ENCODE results near the gene PLXNA4. TPM values are rescaled to one million over a fixed set of nuclear protein-coding genes. Genes with fewer than 3 reads are reported as not detected.

Gene PLXNA4, protein sequence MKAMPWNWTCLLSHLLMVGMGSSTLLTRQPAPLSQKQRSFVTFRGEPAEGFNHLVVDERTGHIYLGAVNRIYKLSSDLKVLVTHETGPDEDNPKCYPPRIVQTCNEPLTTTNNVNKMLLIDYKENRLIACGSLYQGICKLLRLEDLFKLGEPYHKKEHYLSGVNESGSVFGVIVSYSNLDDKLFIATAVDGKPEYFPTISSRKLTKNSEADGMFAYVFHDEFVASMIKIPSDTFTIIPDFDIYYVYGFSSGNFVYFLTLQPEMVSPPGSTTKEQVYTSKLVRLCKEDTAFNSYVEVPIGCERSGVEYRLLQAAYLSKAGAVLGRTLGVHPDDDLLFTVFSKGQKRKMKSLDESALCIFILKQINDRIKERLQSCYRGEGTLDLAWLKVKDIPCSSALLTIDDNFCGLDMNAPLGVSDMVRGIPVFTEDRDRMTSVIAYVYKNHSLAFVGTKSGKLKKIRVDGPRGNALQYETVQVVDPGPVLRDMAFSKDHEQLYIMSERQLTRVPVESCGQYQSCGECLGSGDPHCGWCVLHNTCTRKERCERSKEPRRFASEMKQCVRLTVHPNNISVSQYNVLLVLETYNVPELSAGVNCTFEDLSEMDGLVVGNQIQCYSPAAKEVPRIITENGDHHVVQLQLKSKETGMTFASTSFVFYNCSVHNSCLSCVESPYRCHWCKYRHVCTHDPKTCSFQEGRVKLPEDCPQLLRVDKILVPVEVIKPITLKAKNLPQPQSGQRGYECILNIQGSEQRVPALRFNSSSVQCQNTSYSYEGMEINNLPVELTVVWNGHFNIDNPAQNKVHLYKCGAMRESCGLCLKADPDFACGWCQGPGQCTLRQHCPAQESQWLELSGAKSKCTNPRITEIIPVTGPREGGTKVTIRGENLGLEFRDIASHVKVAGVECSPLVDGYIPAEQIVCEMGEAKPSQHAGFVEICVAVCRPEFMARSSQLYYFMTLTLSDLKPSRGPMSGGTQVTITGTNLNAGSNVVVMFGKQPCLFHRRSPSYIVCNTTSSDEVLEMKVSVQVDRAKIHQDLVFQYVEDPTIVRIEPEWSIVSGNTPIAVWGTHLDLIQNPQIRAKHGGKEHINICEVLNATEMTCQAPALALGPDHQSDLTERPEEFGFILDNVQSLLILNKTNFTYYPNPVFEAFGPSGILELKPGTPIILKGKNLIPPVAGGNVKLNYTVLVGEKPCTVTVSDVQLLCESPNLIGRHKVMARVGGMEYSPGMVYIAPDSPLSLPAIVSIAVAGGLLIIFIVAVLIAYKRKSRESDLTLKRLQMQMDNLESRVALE (N-terminal part only)
- total RNA-seq: 2.1 TPM

DNA sequence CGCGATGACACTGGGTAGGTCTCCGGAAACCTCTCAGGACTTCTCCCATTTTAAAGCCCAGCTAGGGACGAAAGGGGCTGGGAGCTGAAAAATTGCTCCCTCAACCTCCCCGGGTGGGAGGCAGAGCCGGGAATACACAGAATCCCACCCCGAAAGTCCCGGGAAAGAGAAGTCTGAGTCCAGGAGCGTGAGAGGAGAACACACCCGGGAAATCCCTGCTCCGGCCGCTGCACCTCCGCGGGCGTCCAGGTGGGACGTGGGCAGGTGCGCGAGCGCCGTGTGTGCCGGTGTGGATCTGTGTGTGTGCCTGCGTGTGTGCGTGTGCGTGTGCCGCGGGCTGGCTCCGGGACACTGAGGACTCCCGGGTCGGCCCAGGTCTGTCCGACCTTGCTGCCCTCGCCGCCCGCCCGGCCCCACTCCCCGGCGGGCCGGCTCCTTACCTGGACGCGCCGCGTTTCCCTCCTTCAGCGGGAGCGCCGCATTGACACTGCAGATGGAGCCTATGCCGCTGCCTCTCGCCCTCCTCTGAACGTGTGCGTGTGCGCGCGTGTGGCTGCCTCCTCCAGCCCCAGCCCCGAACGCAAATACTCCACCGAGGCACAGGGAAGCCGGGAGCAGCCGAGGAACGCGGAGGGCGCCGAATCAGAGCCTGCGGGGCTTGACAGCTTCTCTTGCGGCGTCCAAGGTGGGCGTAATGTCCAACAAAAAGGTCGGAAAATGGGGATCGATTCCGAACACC, at the start of gene PLXNA4:
Gene PLXNA4 (minus strand): TSS at position 489 of the 739 bp plus-strand sequence. CDS start 67,777 bp downstream, outside the sequence.
- H3K27me3 ChIP-seq (ENCODE audit: control insufficient read depth in 3 of 3, insufficient read depth in 3 of 3, low read length in 3 of 3): peaks cover 50 to 55% (median 55%) of the 10 kb centered on the region in 3 donors
- peak within 1 kb of the TSS; percentile 45 to 72 (median 59) for H3K9ac ChIP-seq (ENCODE audit: low read depth in 1 of 3, low read length in 3 of 3)
- peak within 1 kb of the TSS; percentile 48 to 71 (median 70) for H3K4me3 ChIP-seq (ENCODE audit: low read length in 3 of 3)
- H3K27ac ChIP-seq (ENCODE audit: low read depth, low read length): no peak within 1 kb of the TSS
- no peaks in the 10 kb centered on the region for H3K36me3 ChIP-seq (ENCODE audit: control insufficient read depth in 3 of 3, insufficient read depth in 3 of 3, low read length in 3 of 3)
- no peaks in the 10 kb centered on the region for H3K9me3 ChIP-seq (ENCODE audit: control insufficient read depth in 3 of 3, low read length in 3 of 3)
- peaks cover 13 to 28% (median 18%) of the 10 kb centered on the region in 3 donors for H3K4me1 ChIP-seq (ENCODE audit: control insufficient read depth in 3 of 3, insufficient read depth in 3 of 3, low read length in 3 of 3)

DNA sequence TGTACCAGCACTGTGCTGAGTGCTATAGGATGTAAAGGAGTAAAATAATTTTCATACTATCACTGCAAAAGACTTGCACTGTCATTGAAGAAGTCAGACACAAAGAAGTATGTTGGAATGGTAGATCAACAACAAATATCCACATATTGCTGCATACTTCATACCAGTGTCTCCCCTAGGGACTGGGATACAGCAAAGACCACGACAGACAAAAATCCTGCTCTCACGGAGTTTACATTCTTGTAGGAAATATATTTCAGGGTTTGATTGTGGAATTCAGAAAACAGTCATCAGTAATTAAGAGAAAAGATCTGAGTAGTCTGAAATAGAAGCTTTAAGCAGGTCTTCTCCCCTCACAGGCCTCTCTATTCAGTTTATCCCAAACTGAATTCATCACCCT, 49.4 kb upstream of the PLXNA4 start:
- no peak overlapping the region for H3K9ac ChIP-seq (ENCODE audit: low read depth in 1 of 3, low read length in 3 of 3)
- H3K4me3 ChIP-seq (ENCODE audit: low read length in 3 of 3): no peak overlapping the region
- no peaks in the 10 kb centered on the region for H3K36me3 ChIP-seq (ENCODE audit: control insufficient read depth in 3 of 3, insufficient read depth in 3 of 3, low read length in 3 of 3)
- no peaks in the 10 kb centered on the region for H3K4me1 ChIP-seq (ENCODE audit: control insufficient read depth in 3 of 3, insufficient read depth in 3 of 3, low read length in 3 of 3)
- H3K9me3 ChIP-seq (ENCODE audit: control insufficient read depth in 3 of 3, low read length in 3 of 3): no peaks in the 10 kb centered on the region
- no peak overlapping the region for H3K27ac ChIP-seq (ENCODE audit: low read depth, low read length)
- H3K27me3 ChIP-seq (ENCODE audit: control insufficient read depth in 3 of 3, insufficient read depth in 3 of 3, low read length in 3 of 3): no peaks in the 10 kb centered on the region

DNA sequence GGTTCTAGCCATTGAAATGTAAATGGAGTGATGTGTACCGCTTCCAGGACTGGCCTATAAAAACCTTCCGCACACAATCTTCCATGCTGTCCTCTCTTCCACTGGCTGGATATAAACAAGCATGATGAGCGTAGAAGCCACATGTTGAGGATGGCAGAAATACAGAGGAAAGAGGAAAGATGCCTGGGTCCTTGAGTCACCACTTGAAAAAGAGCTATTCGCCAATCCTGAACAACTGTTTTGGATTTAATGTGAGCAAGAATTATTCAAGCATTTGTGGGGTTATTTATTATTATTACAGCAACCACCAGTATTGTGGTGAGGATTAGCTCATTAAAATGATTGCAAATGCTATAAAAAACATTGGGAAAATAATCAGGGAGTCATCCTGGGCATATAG, 45.8 kb upstream of the PLXNA4 start:
- H3K27me3 ChIP-seq (ENCODE audit: control insufficient read depth in 3 of 3, insufficient read depth in 3 of 3, low read length in 3 of 3): no peaks in the 10 kb centered on the region
- H3K27ac ChIP-seq (ENCODE audit: low read depth, low read length): no peak overlapping the region
- H3K36me3 ChIP-seq (ENCODE audit: control insufficient read depth in 3 of 3, insufficient read depth in 3 of 3, low read length in 3 of 3): no peaks in the 10 kb centered on the region
- H3K9me3 ChIP-seq (ENCODE audit: control insufficient read depth in 3 of 3, low read length in 3 of 3): no peaks in the 10 kb centered on the region
- H3K9ac ChIP-seq (ENCODE audit: low read depth in 1 of 3, low read length in 3 of 3): no peak overlapping the region
- H3K4me1 ChIP-seq (ENCODE audit: control insufficient read depth in 3 of 3, insufficient read depth in 3 of 3, low read length in 3 of 3): no peaks in the 10 kb centered on the region
- no peak overlapping the region for H3K4me3 ChIP-seq (ENCODE audit: low read length in 3 of 3)

DNA sequence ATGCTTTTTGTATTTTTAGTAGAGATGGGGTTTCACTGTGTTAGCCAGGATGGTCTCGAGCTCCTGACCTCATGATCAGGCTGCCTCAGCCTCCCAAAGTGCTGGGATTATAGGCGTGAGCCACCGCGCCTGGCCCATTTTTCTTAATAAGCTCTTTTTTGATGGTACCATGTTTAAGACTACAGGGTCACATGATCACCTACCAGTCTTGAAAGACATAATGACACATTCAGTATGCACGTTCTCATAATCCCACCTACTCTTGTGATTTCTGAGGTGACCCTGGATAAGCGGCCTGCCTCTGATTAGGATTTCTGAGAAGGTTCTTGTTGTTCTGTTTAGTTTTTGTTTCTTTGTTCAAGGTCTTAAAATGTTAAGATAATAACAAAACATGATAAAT, 43.7 kb upstream of the PLXNA4 start:
- Histone ChIP-seq H3K27ac (ENCODE audit: low read depth, low read length) (no peak overlapping the region), H3K36me3 (ENCODE audit: control insufficient read depth in 3 of 3, insufficient read depth in 3 of 3, low read length in 3 of 3) (no peaks in the 10 kb centered on the region), H3K9ac (ENCODE audit: low read depth in 1 of 3, low read length in 3 of 3) (no peak overlapping the region), H3K9me3 (ENCODE audit: control insufficient read depth in 3 of 3, low read length in 3 of 3) (no peaks in the 10 kb centered on the region), H3K4me3 (ENCODE audit: low read length in 3 of 3) (no peak overlapping the region), H3K27me3 (ENCODE audit: control insufficient read depth in 3 of 3, insufficient read depth in 3 of 3, low read length in 3 of 3) (peaks cover 2 to 10% (median 5%) of the 10 kb centered on the region in 3 donors), H3K4me1 (ENCODE audit: control insufficient read depth in 3 of 3, insufficient read depth in 3 of 3, low read length in 3 of 3) (peaks cover 0 to 4% (median 0%) of the 10 kb centered on the region in 3 donors)

DNA sequence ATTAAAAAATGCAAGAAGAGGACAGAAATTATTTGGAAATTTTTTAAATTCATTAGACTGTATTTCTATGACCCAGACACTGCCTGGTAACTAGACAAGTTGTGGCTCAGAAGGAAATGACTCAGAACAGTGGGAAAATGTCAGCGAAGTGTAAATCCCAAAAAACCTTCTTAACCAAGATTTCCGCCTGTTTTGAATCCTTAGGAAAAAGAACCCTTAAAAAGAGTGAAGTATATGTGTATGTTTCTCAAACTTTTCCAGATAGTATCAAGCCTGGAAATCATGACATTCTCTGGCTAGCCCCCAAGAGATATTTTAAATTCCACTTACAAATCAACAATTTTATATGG, 42.7 kb upstream of the PLXNA4 start:
- H3K27me3 ChIP-seq (ENCODE audit: control insufficient read depth in 3 of 3, insufficient read depth in 3 of 3, low read length in 3 of 3): peaks cover 6 to 13% (median 10%) of the 10 kb centered on the region in 3 donors
- no peak overlapping the region for H3K4me3 ChIP-seq (ENCODE audit: low read length in 3 of 3)
- no peak overlapping the region for H3K27ac ChIP-seq (ENCODE audit: low read depth, low read length)
- peaks cover 0 to 9% (median 0%) of the 10 kb centered on the region in 3 donors for H3K4me1 ChIP-seq (ENCODE audit: control insufficient read depth in 3 of 3, insufficient read depth in 3 of 3, low read length in 3 of 3)
- no peaks in the 10 kb centered on the region for H3K9me3 ChIP-seq (ENCODE audit: control insufficient read depth in 3 of 3, low read length in 3 of 3)
- no peak overlapping the region for H3K9ac ChIP-seq (ENCODE audit: low read depth in 1 of 3, low read length in 3 of 3)
- no peaks in the 10 kb centered on the region for H3K36me3 ChIP-seq (ENCODE audit: control insufficient read depth in 3 of 3, insufficient read depth in 3 of 3, low read length in 3 of 3)

DNA sequence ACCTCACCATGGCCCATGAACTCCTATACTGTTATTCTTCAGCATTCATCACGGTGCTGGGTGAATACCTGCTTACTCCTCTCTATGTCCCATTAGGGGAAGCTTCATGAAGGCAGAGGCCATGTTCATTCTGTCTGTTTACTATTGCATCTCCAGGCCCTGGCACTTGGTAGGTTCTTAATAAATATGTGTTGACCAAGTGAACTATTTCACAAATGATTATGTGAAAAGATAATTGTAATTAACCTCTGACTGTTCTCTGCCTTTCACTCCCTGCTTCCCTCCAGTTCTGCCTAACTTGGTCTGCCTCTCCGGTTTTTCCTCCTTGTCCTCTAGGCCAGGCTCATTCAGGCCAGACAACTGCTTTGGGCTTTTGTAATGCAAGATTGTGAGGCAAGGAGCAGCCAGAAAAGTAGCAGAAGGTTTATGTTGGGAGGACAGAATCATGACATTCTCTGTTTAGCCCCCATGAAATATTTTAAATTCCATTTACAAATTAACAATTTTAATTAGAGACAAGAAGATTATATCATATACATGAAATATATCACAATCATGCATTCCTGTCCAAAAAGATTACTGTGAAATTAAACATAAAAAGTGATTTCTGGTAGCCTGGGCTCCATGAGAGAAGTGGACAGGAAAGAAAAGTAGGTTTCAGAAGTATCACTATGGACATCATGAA, 42.1 kb upstream of the PLXNA4 start:
- H3K9ac ChIP-seq (ENCODE audit: low read depth in 1 of 3, low read length in 3 of 3): no peak overlapping the region
- H3K9me3 ChIP-seq (ENCODE audit: control insufficient read depth in 3 of 3, low read length in 3 of 3): no peaks in the 10 kb centered on the region
- peaks cover 6 to 13% (median 10%) of the 10 kb centered on the region in 3 donors for H3K27me3 ChIP-seq (ENCODE audit: control insufficient read depth in 3 of 3, insufficient read depth in 3 of 3, low read length in 3 of 3)
- H3K4me1 ChIP-seq (ENCODE audit: control insufficient read depth in 3 of 3, insufficient read depth in 3 of 3, low read length in 3 of 3): peaks cover 0 to 9% (median 0%) of the 10 kb centered on the region in 3 donors
- no peaks in the 10 kb centered on the region for H3K36me3 ChIP-seq (ENCODE audit: control insufficient read depth in 3 of 3, insufficient read depth in 3 of 3, low read length in 3 of 3)
- no peak overlapping the region for H3K4me3 ChIP-seq (ENCODE audit: low read length in 3 of 3)
- no peak overlapping the region for H3K27ac ChIP-seq (ENCODE audit: low read depth, low read length)

DNA sequence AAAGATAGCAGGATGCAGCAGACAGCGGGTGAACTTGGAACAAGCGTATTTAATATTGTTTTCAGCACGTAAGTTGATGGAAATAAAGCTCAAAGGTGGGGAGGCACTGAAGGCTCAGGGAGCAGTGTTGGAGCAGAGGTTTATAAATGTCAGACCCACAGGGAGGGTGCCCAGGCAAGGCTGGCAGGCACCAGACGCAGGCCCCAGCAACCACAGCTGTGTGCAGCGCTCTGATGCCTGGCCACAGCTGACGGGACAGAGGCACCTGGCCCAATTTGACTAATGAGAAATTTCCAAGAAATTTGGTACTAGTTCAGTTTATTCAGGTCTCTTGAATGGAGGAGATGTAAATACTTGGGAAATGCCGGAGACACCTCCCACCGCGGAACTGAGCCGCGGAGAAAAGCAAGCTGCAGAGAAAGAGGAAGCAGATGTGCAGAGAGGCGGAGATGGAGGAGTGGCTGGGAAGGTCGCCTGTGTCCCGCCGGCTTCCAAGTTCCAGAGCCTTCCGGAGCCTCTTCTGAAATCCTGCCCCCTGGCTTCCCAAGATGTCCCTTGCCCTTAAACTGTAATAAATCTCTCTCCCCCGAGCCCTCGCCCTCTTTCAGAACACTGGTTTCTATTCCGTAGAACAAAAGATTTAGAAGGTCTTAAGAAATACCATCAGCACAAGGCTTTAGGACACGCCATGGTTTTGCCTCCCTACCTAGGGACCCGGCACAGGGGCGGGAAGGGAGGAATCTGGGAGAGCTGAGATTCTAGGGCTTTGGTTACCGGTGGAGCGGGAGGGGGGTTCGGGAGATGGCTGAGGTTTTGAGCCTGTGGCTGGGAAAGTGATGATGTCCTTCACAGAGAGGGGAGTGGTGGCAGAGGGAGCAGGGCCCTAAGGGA, 38.4 kb upstream of the PLXNA4 start:
- peaks cover 9 to 13% (median 10%) of the 10 kb centered on the region in 3 donors for H3K27me3 ChIP-seq (ENCODE audit: control insufficient read depth in 3 of 3, insufficient read depth in 3 of 3, low read length in 3 of 3)
- peak overlapping the region in 2 of 3 donors; percentile 41 to 49 for H3K4me3 ChIP-seq (ENCODE audit: low read length in 3 of 3)
- H3K36me3 ChIP-seq (ENCODE audit: control insufficient read depth in 3 of 3, insufficient read depth in 3 of 3, low read length in 3 of 3): no peaks in the 10 kb centered on the region
- no peak overlapping the region for H3K27ac ChIP-seq (ENCODE audit: low read depth, low read length)
- no peaks in the 10 kb centered on the region for H3K9me3 ChIP-seq (ENCODE audit: control insufficient read depth in 3 of 3, low read length in 3 of 3)
- H3K4me1 ChIP-seq (ENCODE audit: control insufficient read depth in 3 of 3, insufficient read depth in 3 of 3, low read length in 3 of 3): peaks cover 0 to 9% (median 2%) of the 10 kb centered on the region in 3 donors
- H3K9ac ChIP-seq (ENCODE audit: low read depth in 1 of 3, low read length in 3 of 3): no peak overlapping the region

DNA sequence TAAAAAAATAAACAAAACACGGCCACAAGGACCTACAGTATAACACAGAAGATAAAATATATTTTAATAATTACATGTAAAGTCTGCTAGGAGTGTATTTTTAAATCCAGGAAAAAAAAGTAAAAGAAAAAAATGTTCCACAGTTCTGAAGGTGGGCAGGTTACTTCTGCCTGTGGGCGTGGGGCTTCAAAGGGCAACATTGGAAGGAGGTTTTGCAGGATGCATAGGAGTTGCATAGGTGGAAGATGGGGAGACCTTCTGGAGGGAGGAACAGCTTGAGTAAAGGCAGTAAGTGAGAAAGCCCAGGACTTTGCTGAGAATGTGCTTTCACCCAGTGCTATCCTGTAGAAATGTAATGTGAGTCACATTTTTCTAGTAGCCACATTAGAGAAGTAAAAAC, 37.5 kb upstream of the PLXNA4 start:
- H3K9ac ChIP-seq (ENCODE audit: low read depth in 1 of 3, low read length in 3 of 3): no peak overlapping the region
- peaks cover 0 to 9% (median 2%) of the 10 kb centered on the region in 3 donors for H3K4me1 ChIP-seq (ENCODE audit: control insufficient read depth in 3 of 3, insufficient read depth in 3 of 3, low read length in 3 of 3)
- H3K36me3 ChIP-seq (ENCODE audit: control insufficient read depth in 3 of 3, insufficient read depth in 3 of 3, low read length in 3 of 3): no peaks in the 10 kb centered on the region
- no peak overlapping the region for H3K4me3 ChIP-seq (ENCODE audit: low read length in 3 of 3)
- H3K9me3 ChIP-seq (ENCODE audit: control insufficient read depth in 3 of 3, low read length in 3 of 3): no peaks in the 10 kb centered on the region
- no peak overlapping the region for H3K27ac ChIP-seq (ENCODE audit: low read depth, low read length)
- H3K27me3 ChIP-seq (ENCODE audit: control insufficient read depth in 3 of 3, insufficient read depth in 3 of 3, low read length in 3 of 3): peaks cover 9 to 13% (median 10%) of the 10 kb centered on the region in 3 donors

Data from skeletal muscle tissue (tissue), 4 donors.